Liver (tissue), 9 donors: ENCODE measurements around the gene FGD2. TPM values are rescaled to one million over a fixed set of nuclear protein-coding genes. Genes with fewer than 3 reads are reported as not detected.

Source experiments
- DNase-seq: peaks from one replicate; pipeline ENCODE4 v3.0.0-alpha.2; 2017; ENCODE audit warnings: low spot score
- H3K27ac ChIP-seq, 2 donors: one replicate each; pipeline ENCODE4 v1.7.0; 2013; ENCODE audit warnings: inconsistent platforms in 2 of 2, low read length in 2 of 2, control low read depth in 1 of 2, low read depth in 1 of 2, mild to moderate bottlenecking in 1 of 2
- H3K27me3 ChIP-seq, 4 donors: one replicate each; pipeline versions ENCODE4 v1.6.1 to v1.7.0; 2013; ENCODE audit warnings: low read length in 3 of 4, inconsistent platforms in 1 of 4, mild to moderate bottlenecking in 1 of 4, moderate library complexity in 1 of 4; ENCODE audit not compliant: control insufficient read depth in 4 of 4, insufficient read depth in 4 of 4
- H3K36me3 ChIP-seq, 4 donors: one replicate each; pipeline versions ENCODE4 v1.6.1 to v1.7.0; 2013; ENCODE audit warnings: low read length in 3 of 4, mild to moderate bottlenecking in 3 of 4, low read depth in 1 of 4, moderate library complexity in 1 of 4; ENCODE audit not compliant: control insufficient read depth in 4 of 4, insufficient read depth in 3 of 4
- H3K4me1 ChIP-seq, 4 donors: one replicate each; pipeline versions ENCODE4 v1.6.1 to v1.7.0; 2013; ENCODE audit warnings: low read length in 3 of 4, mild to moderate bottlenecking in 3 of 4, moderate library complexity in 1 of 4; ENCODE audit not compliant: control insufficient read depth in 4 of 4, insufficient read depth in 4 of 4
- H3K4me3 ChIP-seq, 3 donors: one replicate each; pipeline versions ENCODE4 v1.6.1 to v1.7.0; 2013; ENCODE audit warnings: low read length in 3 of 3, control low read depth in 1 of 3, low read depth in 1 of 3, mild to moderate bottlenecking in 1 of 3
- H3K9ac ChIP-seq, 2 donors: one replicate each; pipeline ENCODE4 v1.7.0; 2013; ENCODE audit warnings: low read length in 2 of 2, mild to moderate bottlenecking in 2 of 2, moderate library complexity in 2 of 2, control low read depth in 1 of 2, low read depth in 1 of 2
- H3K9me3 ChIP-seq, 4 donors: one replicate each; pipeline versions ENCODE4 v1.6.1 to v1.7.0; 2013; ENCODE audit warnings: low read length in 3 of 4; ENCODE audit not compliant: control insufficient read depth in 4 of 4
- EGR1 ChIP-seq, 2 donors: IDR thresholded peaks; 2 replicates each; pipeline ENCODE4 v1.6.1; 2016 to 2018; ENCODE audit warnings: antibody characterized with exemption in 2 of 2, low read depth in 2 of 2
- FOXA1 ChIP-seq: IDR thresholded peaks from 2 replicates; pipeline ENCODE4 v1.6.1; 2016; ENCODE audit warnings: antibody characterized with exemption
- FOXA2 ChIP-seq: IDR thresholded peaks from 2 replicates; pipeline ENCODE4 v1.6.1; 2016; ENCODE audit warnings: antibody characterized with exemption
- GABPA ChIP-seq, 2 donors: IDR thresholded peaks in 1 of 2; conservative IDR thresholded peaks in 1 of 2; 2 replicates each; pipeline ENCODE4 v1.6.1; 2016; ENCODE audit warnings: antibody characterized with exemption in 2 of 2, mild to moderate bottlenecking in 1 of 2, moderate library complexity in 1 of 2
- HNF4A ChIP-seq, 2 donors: conservative IDR thresholded peaks; 2 replicates each; pipeline ENCODE4 v1.6.1; 2016; ENCODE audit warnings: antibody characterized with exemption in 2 of 2, mild to moderate bottlenecking in 2 of 2
- HNF4G ChIP-seq: IDR thresholded peaks from 2 replicates; pipeline ENCODE4 v1.6.1; 2016; ENCODE audit warnings: antibody characterized with exemption
- JUND ChIP-seq, 2 donors: IDR thresholded peaks; 2 replicates each; pipeline ENCODE4 v1.6.1; 2016; ENCODE audit warnings: antibody characterized with exemption in 2 of 2
- NR2F2 ChIP-seq: IDR thresholded peaks from 2 replicates; pipeline ENCODE4 v1.6.1; 2016; ENCODE audit warnings: antibody characterized with exemption
- RAD21 ChIP-seq, 2 donors: IDR thresholded peaks; 2 replicates each; pipeline ENCODE4 v1.6.1; 2016; ENCODE audit warnings: antibody characterized with exemption in 2 of 2, mild to moderate bottlenecking in 2 of 2
- RXRA ChIP-seq, 2 donors: IDR thresholded peaks; 2 replicates each; pipeline ENCODE4 v1.6.1; 2017 to 2018; ENCODE audit warnings: antibody characterized with exemption in 2 of 2, mild to moderate bottlenecking in 1 of 2
- SP1 ChIP-seq: IDR thresholded peaks from 2 replicates; pipeline ENCODE4 v1.6.1; 2018; ENCODE audit warnings: antibody characterized with exemption, mild to moderate bottlenecking
- TAF1 ChIP-seq: conservative IDR thresholded peaks from 2 replicates; pipeline ENCODE4 v1.6.1; 2016; ENCODE audit warnings: antibody characterized with exemption, mild to moderate bottlenecking
- YY1 ChIP-seq: IDR thresholded peaks from 2 replicates; pipeline ENCODE4 v1.6.1; 2016; ENCODE audit warnings: antibody characterized with exemption, mild to moderate bottlenecking
- WGBS: extraction: QIAGEN DNeasy Blood & Tissue Kit; methylation state at CpG from one replicate; pipeline ENCODE4 v1.1.7; 2013; 5-methylcytosine and 5-hydroxymethylcytosine counted together
- polyA plus RNA-seq, 2 donors: library from polyadenylated mRNA; stranded (reverse) in 1 of 2; unstranded in 1 of 2; fragments of 200-250 nt in 1 of 2; fragments of >200 nt in 1 of 2; fragmentation: Nextera tagmentation in 1 of 2; extraction: Ambion mirVana in 1 of 2; gene quantifications; one replicate each; pipeline versions ENCODE4 v1.2.1 to v1.2.3, GENCODE V29; 2013 to 2015
- total RNA-seq, 2 donors: library from RNA; depleted of rRNA; stranded (reverse); fragments of >200 nt; gene quantifications; one replicate each; pipeline ENCODE4 v1.2.3, GENCODE V29; 2014
- TF ChIP-seq, protein P1 (sequence below): IDR thresholded peaks from 2 replicates; pipeline ENCODE4 v1.6.1; 2016; ENCODE audit warnings: antibody characterized with exemption
- TF ChIP-seq, protein P2 (sequence below): IDR thresholded peaks from 2 replicates; pipeline ENCODE4 v1.6.1; 2016; ENCODE audit warnings: antibody characterized with exemption, mild to moderate bottlenecking
- TF ChIP-seq, protein P3 (sequence below): IDR thresholded peaks from 2 replicates; pipeline ENCODE4 v1.6.1; 2016; ENCODE audit warnings: antibody characterized with exemption
- TF ChIP-seq, protein P4 (sequence below): fragments of 150-350 bp; IDR thresholded peaks from 2 replicates; pipeline ENCODE4 v1.5.1; 2017; ENCODE audit warnings: improper control_type of control experiment, low read depth, low read length; ENCODE audit not compliant: missing input control
- TF ChIP-seq, protein P5 (sequence below): IDR thresholded peaks from 2 replicates; pipeline ENCODE4 v1.6.1; 2016; ENCODE audit warnings: antibody characterized with exemption
- donor health status: healthy.
- donor health status: healthy.
- donor health status: healthy.
- donor health status: healthy.
- donor health status: healthy.

FGD2 gene
- total and polyA plus RNA-seq, 4 donors: 4.6 to 24.4 (median 9.1) TPM

DNA sequence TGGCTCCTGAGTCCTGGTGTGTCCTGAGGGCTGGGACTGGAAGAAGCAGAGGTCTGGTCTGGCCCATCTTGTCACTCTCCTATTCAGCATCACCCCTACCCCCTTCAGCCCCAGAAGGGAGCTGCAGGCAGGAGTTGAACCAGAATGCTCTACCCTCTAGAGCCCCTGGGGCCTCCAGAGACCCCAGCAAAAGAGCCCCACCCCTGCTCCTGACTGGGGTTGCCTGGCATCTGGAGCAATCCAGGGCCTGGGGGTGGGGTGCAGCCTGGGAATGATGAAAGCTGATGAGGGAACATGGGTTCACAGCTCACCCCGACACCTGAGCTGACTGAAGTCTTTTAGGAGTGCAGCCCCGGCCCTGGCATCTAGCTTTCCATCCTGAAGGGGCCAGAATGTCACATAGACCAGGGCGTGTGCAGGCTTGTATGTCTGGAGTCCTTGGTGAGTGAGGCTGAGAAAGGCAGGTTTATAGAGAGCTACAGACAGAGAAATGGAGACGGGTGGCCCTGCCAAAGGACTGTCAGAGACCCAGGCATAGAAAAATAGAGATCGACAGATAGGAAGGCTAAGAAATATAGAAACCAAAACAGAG is 12.2 kb downstream of the FGD2 start:
- H3K4me3 ChIP-seq: no peak overlapping the region
- H3K36me3 ChIP-seq: no peaks in the 10 kb centered on the region
- no peak overlapping the region for H3K27ac ChIP-seq
- DNase-seq: no peak
- H3K9me3 ChIP-seq: no peaks in the 10 kb centered on the region
- no peaks in the 10 kb centered on the region for H3K27me3 ChIP-seq
- H3K4me1 ChIP-seq: peaks cover 8 to 23% (median 18%) of the 10 kb centered on the region in 4 donors
- no peak for TF ChIP-seq SP1
- TF ChIP-seq, protein P1, sequence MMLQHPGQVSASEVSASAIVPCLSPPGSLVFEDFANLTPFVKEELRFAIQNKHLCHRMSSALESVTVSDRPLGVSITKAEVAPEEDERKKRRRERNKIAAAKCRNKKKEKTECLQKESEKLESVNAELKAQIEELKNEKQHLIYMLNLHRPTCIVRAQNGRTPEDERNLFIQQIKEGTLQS: no peak
- TF ChIP-seq EGR1 (IDR thresholded peaks at IDR 0.05; ENCODE audit: low read depth in 2 of 2): no peak
- TF ChIP-seq, protein P2, sequence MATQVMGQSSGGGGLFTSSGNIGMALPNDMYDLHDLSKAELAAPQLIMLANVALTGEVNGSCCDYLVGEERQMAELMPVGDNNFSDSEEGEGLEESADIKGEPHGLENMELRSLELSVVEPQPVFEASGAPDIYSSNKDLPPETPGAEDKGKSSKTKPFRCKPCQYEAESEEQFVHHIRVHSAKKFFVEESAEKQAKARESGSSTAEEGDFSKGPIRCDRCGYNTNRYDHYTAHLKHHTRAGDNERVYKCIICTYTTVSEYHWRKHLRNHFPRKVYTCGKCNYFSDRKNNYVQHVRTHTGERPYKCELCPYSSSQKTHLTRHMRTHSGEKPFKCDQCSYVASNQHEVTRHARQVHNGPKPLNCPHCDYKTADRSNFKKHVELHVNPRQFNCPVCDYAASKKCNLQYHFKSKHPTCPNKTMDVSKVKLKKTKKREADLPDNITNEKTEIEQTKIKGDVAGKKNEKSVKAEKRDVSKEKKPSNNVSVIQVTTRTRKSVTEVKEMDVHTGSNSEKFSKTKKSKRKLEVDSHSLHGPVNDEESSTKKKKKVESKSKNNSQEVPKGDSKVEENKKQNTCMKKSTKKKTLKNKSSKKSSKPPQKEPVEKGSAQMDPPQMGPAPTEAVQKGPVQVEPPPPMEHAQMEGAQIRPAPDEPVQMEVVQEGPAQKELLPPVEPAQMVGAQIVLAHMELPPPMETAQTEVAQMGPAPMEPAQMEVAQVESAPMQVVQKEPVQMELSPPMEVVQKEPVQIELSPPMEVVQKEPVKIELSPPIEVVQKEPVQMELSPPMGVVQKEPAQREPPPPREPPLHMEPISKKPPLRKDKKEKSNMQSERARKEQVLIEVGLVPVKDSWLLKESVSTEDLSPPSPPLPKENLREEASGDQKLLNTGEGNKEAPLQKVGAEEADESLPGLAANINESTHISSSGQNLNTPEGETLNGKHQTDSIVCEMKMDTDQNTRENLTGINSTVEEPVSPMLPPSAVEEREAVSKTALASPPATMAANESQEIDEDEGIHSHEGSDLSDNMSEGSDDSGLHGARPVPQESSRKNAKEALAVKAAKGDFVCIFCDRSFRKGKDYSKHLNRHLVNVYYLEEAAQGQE: no peak
- TF ChIP-seq, protein P3, sequence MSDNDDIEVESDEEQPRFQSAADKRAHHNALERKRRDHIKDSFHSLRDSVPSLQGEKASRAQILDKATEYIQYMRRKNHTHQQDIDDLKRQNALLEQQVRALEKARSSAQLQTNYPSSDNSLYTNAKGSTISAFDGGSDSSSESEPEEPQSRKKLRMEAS: no peak
- no peak for TF ChIP-seq FOXA1
- TF ChIP-seq FOXA2: no peak
- no peak for TF ChIP-seq RXRA (IDR thresholded peaks at IDR 0.05)
- TF ChIP-seq JUND (IDR thresholded peaks at IDR 0.05): no peak
- TF ChIP-seq HNF4G: no peak
- TF ChIP-seq TAF1: no peak
- TF ChIP-seq GABPA (IDR thresholded peaks at IDR 0.05 in 1 of 2, conservative IDR thresholded peaks at IDR 0.05 in 1 of 2): no peak
- no peak for TF ChIP-seq NR2F2
- TF ChIP-seq RAD21 (IDR thresholded peaks at IDR 0.05): no peak
- no peak for TF ChIP-seq HNF4A (conservative IDR thresholded peaks at IDR 0.05)
- no peak for TF ChIP-seq YY1
- TF ChIP-seq, protein P4, sequence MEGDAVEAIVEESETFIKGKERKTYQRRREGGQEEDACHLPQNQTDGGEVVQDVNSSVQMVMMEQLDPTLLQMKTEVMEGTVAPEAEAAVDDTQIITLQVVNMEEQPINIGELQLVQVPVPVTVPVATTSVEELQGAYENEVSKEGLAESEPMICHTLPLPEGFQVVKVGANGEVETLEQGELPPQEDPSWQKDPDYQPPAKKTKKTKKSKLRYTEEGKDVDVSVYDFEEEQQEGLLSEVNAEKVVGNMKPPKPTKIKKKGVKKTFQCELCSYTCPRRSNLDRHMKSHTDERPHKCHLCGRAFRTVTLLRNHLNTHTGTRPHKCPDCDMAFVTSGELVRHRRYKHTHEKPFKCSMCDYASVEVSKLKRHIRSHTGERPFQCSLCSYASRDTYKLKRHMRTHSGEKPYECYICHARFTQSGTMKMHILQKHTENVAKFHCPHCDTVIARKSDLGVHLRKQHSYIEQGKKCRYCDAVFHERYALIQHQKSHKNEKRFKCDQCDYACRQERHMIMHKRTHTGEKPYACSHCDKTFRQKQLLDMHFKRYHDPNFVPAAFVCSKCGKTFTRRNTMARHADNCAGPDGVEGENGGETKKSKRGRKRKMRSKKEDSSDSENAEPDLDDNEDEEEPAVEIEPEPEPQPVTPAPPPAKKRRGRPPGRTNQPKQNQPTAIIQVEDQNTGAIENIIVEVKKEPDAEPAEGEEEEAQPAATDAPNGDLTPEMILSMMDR: no peak
- 64% methylated on average over 5 of the region's 5 CpGs for WGBS
- no peak overlapping the region for H3K9ac ChIP-seq

DNA sequence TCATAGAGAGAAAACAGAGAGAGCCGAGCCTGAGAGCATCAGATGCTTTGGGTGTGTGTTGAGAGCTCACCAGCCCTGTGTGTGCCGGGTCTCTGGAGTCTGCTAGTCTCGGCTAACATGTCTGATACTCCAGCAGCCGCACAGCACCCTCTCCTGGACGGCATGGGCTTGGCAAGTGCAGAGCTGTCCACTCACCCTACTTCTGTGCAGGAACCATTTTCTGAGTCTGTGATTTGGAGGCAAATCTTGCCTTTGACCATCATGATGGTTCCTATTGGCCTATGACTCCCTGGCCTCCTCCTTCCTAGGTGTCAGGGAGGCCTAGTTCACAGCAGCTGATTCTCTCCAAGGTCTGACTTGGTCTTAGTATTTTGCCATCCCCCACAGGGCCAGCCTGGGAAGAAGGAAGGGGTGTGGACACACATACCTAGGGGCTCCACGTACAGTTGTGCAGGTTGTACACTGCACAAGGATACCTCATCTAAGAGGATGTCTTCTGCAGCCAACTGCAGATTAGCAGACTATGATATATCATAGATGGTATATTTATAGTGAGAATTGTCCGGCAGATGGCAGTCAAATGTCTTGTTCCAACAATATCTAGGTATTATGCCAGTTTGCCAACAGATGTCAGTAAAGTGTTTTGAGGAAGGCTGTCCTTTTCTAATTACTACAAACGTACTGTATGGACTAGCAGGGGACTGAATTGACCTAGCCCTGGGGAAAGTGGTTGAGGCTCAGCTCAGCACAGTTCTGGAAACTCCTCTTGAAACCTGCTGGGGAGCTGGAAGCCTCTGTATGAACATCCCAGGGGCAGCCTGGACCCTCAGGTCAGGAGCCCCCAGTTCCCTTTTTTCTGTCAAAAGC is 13.0 kb downstream of the FGD2 start:
- Histone ChIP-seq H3K9me3 (no peaks in the 10 kb centered on the region), H3K36me3 (no peaks in the 10 kb centered on the region), H3K4me1 (peaks cover 11 to 30% (median 25%) of the 10 kb centered on the region in 4 donors), H3K9ac (no peak overlapping the region), H3K27ac (peak overlapping the region; percentile 15 to 37), H3K4me3 (no peak overlapping the region), H3K27me3 (no peaks in the 10 kb centered on the region)
- peak; percentile 88 for DNase-seq
- 3% methylated on average over 8 of the region's 8 CpGs for WGBS
- TF ChIP-seq, protein P2: peak; percentile 31
- no peak for TF ChIP-seq TAF1
- no peak for TF ChIP-seq RXRA (IDR thresholded peaks at IDR 0.05)
- TF ChIP-seq GABPA (IDR thresholded peaks at IDR 0.05 in 1 of 2, conservative IDR thresholded peaks at IDR 0.05 in 1 of 2): no peak
- no peak for TF ChIP-seq EGR1 (IDR thresholded peaks at IDR 0.05; ENCODE audit: low read depth in 2 of 2)
- no peak for TF ChIP-seq HNF4A (conservative IDR thresholded peaks at IDR 0.05)
- TF ChIP-seq, protein P5, sequence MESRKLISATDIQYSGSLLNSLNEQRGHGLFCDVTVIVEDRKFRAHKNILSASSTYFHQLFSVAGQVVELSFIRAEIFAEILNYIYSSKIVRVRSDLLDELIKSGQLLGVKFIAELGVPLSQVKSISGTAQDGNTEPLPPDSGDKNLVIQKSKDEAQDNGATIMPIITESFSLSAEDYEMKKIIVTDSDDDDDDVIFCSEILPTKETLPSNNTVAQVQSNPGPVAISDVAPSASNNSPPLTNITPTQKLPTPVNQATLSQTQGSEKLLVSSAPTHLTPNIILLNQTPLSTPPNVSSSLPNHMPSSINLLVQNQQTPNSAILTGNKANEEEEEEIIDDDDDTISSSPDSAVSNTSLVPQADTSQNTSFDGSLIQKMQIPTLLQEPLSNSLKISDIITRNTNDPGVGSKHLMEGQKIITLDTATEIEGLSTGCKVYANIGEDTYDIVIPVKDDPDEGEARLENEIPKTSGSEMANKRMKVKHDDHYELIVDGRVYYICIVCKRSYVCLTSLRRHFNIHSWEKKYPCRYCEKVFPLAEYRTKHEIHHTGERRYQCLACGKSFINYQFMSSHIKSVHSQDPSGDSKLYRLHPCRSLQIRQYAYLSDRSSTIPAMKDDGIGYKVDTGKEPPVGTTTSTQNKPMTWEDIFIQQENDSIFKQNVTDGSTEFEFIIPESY: no peak
- TF ChIP-seq, protein P3: no peak
- no peak for TF ChIP-seq JUND (IDR thresholded peaks at IDR 0.05)
- no peak for TF ChIP-seq FOXA1
- TF ChIP-seq YY1: no peak
